Measurements from ENCODE around the gene PNLIPRP1. TPM values are rescaled to one million over a fixed set of nuclear protein-coding genes. Genes with fewer than 3 reads are reported as not detected.

PNLIPRP1 gene
- total RNA-seq, 2 experiments from 2014 or later = not detected

DNA sequence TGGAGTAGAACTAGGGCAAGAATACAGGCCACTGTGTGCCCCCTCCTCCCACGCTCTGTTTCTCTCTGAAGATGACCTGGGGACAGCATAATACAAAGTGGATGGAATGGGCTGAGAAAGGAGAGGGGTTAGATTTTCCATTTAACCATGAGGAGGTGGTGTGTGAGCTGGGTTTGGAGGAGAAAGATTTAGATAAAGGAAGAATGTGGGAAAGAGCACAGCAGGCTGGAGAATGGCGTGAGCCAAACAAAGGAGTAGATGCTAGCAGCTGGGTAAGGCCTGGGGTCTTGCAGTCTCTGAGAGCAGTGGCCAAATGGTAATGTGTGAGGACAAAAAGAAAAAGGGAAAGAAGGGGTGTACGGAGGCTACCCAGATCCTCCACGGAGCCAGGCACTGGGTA, 38.6 kb downstream of the PNLIPRP1 start:
- intact Hi-C loops (cut with micrococcal nuclease; ENCODE audit: unreplicated experiment) = no loop called here
- no peaks in the 10 kb centered on the region for H3K9me3 ChIP-seq (ENCODE audit: low read length)
- no peaks in the 10 kb centered on the region for H3K4me1 ChIP-seq (ENCODE audit: insufficient read depth, low read length, poor library complexity, severe bottlenecking)
- H3K27ac ChIP-seq (ENCODE audit: low read depth, low read length, poor library complexity, severe bottlenecking) = no peak overlapping the region
- H3K9me2 ChIP-seq (ENCODE audit: insufficient read depth, low read length) = no peaks in the 10 kb centered on the region
- H3K4me2 ChIP-seq (ENCODE audit: low read length) = no peak overlapping the region
- no peaks in the 10 kb centered on the region for H3K79me2 ChIP-seq (ENCODE audit: insufficient read depth, low read depth, low read length)
- BruUV-seq (replicated peaks) = no TSS peak
- CTCF ChIA-PET (ENCODE audit: unreplicated experiment) = no interaction called here
- POLR2A ChIA-PET = interaction anchor here (0.6 kb wide), 2 partner anchors 73 to 683 kb away, joined by 4 read pairs; no protein-coding TSS in a partner anchor
- TF ChIP-seq EZH2phosphoT487 (IDR thresholded peaks at IDR 0.05; ENCODE audit: borderline replicate concordance, low read depth, low read length) = no peak
- TF ChIP-seq, protein P1, sequence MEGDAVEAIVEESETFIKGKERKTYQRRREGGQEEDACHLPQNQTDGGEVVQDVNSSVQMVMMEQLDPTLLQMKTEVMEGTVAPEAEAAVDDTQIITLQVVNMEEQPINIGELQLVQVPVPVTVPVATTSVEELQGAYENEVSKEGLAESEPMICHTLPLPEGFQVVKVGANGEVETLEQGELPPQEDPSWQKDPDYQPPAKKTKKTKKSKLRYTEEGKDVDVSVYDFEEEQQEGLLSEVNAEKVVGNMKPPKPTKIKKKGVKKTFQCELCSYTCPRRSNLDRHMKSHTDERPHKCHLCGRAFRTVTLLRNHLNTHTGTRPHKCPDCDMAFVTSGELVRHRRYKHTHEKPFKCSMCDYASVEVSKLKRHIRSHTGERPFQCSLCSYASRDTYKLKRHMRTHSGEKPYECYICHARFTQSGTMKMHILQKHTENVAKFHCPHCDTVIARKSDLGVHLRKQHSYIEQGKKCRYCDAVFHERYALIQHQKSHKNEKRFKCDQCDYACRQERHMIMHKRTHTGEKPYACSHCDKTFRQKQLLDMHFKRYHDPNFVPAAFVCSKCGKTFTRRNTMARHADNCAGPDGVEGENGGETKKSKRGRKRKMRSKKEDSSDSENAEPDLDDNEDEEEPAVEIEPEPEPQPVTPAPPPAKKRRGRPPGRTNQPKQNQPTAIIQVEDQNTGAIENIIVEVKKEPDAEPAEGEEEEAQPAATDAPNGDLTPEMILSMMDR (conservative IDR thresholded peaks at IDR 0.05; ENCODE audit: low read length) = no peak
- no peak overlapping the region for H2AFZ ChIP-seq (ENCODE audit: low read length)
- no peak for DNase-seq (ENCODE audit: low spot score)
- no peaks in the 10 kb centered on the region for H4K20me1 ChIP-seq (ENCODE audit: insufficient read depth, low read length)
- H3K36me3 ChIP-seq (ENCODE audit: insufficient read depth, low read length) = no peaks in the 10 kb centered on the region
- no peak overlapping the region for H3K4me3 ChIP-seq (ENCODE audit: low read depth, low read length, poor library complexity, severe bottlenecking)

GRCh38 chr10:116630020-116630419, 39.3 kb downstream of the PNLIPRP1 start:
- H2AFZ ChIP-seq (ENCODE audit: low read length) = no peak overlapping the region
- H3K9me3 ChIP-seq (ENCODE audit: low read length) = no peaks in the 10 kb centered on the region
- H3K36me3 ChIP-seq (ENCODE audit: insufficient read depth, low read length) = no peaks in the 10 kb centered on the region
- POLR2A ChIA-PET = no interaction called here
- TF ChIP-seq EZH2phosphoT487 (IDR thresholded peaks at IDR 0.05; ENCODE audit: borderline replicate concordance, low read depth, low read length) = no peak
- TF ChIP-seq, protein P1 (conservative IDR thresholded peaks at IDR 0.05; ENCODE audit: low read length) = no peak
- H3K79me2 ChIP-seq (ENCODE audit: insufficient read depth, low read depth, low read length) = no peaks in the 10 kb centered on the region
- intact Hi-C loops (cut with micrococcal nuclease; ENCODE audit: unreplicated experiment) = no loop called here
- H4K20me1 ChIP-seq (ENCODE audit: insufficient read depth, low read length) = no peaks in the 10 kb centered on the region
- H3K27ac ChIP-seq (ENCODE audit: low read depth, low read length, poor library complexity, severe bottlenecking) = no peak overlapping the region
- no peak for DNase-seq (ENCODE audit: low spot score)
- no peak overlapping the region for H3K4me3 ChIP-seq (ENCODE audit: low read depth, low read length, poor library complexity, severe bottlenecking)
- H3K4me1 ChIP-seq (ENCODE audit: insufficient read depth, low read length, poor library complexity, severe bottlenecking) = no peaks in the 10 kb centered on the region
- no peak overlapping the region for H3K4me2 ChIP-seq (ENCODE audit: low read length)
- H3K9me2 ChIP-seq (ENCODE audit: insufficient read depth, low read length) = no peaks in the 10 kb centered on the region
- BruUV-seq (replicated peaks) = no TSS peak
- CTCF ChIA-PET (ENCODE audit: unreplicated experiment) = no interaction called here

DNA sequence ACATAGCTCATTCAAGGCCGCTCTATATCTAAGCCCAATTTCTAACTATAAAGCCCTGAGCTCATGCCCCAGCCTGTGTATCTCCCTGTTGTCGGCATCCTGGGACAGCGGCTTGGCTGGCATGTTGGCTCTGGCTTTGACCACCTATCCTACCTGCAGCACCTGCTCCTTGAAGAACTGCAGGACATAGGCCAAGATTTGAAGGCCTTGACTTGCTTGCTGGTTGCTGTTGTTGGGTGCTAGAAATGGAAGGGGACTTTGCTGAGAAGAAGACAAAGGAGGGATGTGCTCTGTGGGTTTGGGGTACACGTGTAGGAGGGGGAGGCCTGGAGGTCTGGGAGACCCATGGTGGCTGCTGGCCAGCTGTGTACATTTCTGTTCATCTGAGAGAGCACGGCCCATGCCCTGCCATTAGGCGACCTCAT, 41.1 kb downstream of the PNLIPRP1 start:
- no peaks in the 10 kb centered on the region for H4K20me1 ChIP-seq (ENCODE audit: insufficient read depth, low read length)
- H3K36me3 ChIP-seq (ENCODE audit: insufficient read depth, low read length) = no peaks in the 10 kb centered on the region
- no peak overlapping the region for H3K4me3 ChIP-seq (ENCODE audit: low read depth, low read length, poor library complexity, severe bottlenecking)
- intact Hi-C loops (cut with micrococcal nuclease; ENCODE audit: unreplicated experiment) = no loop called here
- H2AFZ ChIP-seq (ENCODE audit: low read length) = no peak overlapping the region
- H3K4me2 ChIP-seq (ENCODE audit: low read length) = no peak overlapping the region
- POLR2A ChIA-PET = no interaction called here
- no TSS peak for BruUV-seq (replicated peaks)
- H3K27ac ChIP-seq (ENCODE audit: low read depth, low read length, poor library complexity, severe bottlenecking) = no peak overlapping the region
- no peaks in the 10 kb centered on the region for H3K4me1 ChIP-seq (ENCODE audit: insufficient read depth, low read length, poor library complexity, severe bottlenecking)
- H3K9me2 ChIP-seq (ENCODE audit: insufficient read depth, low read length) = no peaks in the 10 kb centered on the region
- no peak for DNase-seq (ENCODE audit: low spot score)
- TF ChIP-seq, protein P1 (conservative IDR thresholded peaks at IDR 0.05; ENCODE audit: low read length) = no peak
- no peak for TF ChIP-seq EZH2phosphoT487 (IDR thresholded peaks at IDR 0.05; ENCODE audit: borderline replicate concordance, low read depth, low read length)
- H3K79me2 ChIP-seq (ENCODE audit: insufficient read depth, low read depth, low read length) = no peaks in the 10 kb centered on the region
- no peaks in the 10 kb centered on the region for H3K9me3 ChIP-seq (ENCODE audit: low read length)
- CTCF ChIA-PET (ENCODE audit: unreplicated experiment) = no interaction called here
